H1 (cell line): Measurements from ENCODE around the gene MYBPH. TPM values are rescaled to one million over a fixed set of nuclear protein-coding genes. Genes with fewer than 3 reads are reported as not detected.

Experiments
- CHD1 ChIP-seq: IDR thresholded peaks from 2 replicates; pipeline ENCODE4 v1.6.1; 2012; ENCODE audit warnings: low read depth, low read length, improper control_type of control experiment
- CHD2 ChIP-seq: IDR thresholded peaks from 2 replicates; pipeline ENCODE4 v1.6.1; 2012; ENCODE audit warnings: low read length, improper control_type of control experiment
- CHD7 ChIP-seq: fragments of 300-600 bp; sonication (generic); IDR thresholded peaks from 2 replicates; pipeline ENCODE4 v1.7.1; 2012; ENCODE audit warnings: low read length, moderate library complexity, mild to moderate bottlenecking, inconsistent platforms; ENCODE audit not compliant: insufficient replicate concordance
- FOSL1 ChIP-seq: IDR thresholded peaks from 2 replicates; pipeline ENCODE4 v1.6.1; 2011; ENCODE audit warnings: mild to moderate bottlenecking, low read depth, low read length, moderate library complexity; ENCODE audit not compliant: insufficient read depth
- JUN ChIP-seq: IDR thresholded peaks from 2 replicates; pipeline ENCODE4 v1.6.1; 2011; ENCODE audit warnings: low read depth, mild to moderate bottlenecking, improper control_type of control experiment, low read length
- PHF8 ChIP-seq: fragments of 200-600 bp; sonication (generic); conservative IDR thresholded peaks from 2 replicates; pipeline ENCODE4 v1.7.1; 2012; ENCODE audit warnings: low read depth, mild to moderate bottlenecking, inconsistent platforms, low read length, moderate library complexity
- POLR2A ChIP-seq, 2 experiments: IDR thresholded peaks; 1 replicate in 1 of 2; 2 replicates in 1 of 2; pipeline ENCODE4 v1.6.1; 2011; ENCODE audit warnings: low read depth in 2 of 2, low read length in 2 of 2, mild to moderate bottlenecking in 2 of 2; ENCODE audit errors: control extremely low read depth in 1 of 2
- RFX5 ChIP-seq: IDR thresholded peaks from 2 replicates; pipeline ENCODE4 v1.6.1; 2011; ENCODE audit warnings: low read depth, low read length, improper control_type of control experiment, borderline replicate concordance
- RNF2 ChIP-seq: fragments of 200-900, 300-1000 bp; sonication (generic); IDR thresholded peaks from 2 replicates; pipeline ENCODE4 v1.7.1; 2016; ENCODE audit warnings: borderline replicate concordance, low read depth, mild to moderate bottlenecking, antibody characterized with exemption, low read length; ENCODE audit not compliant: poor library complexity, severe bottlenecking; ENCODE audit errors: missing control alignments
- SP4 ChIP-seq: IDR thresholded peaks from 2 replicates; pipeline ENCODE4 v1.6.1; 2012; ENCODE audit warnings: low read length, inconsistent platforms
- polyA plus RNA-seq, 7 experiments: library from polyadenylated mRNA; depleted of rRNA in 3 of 7; stranded (reverse) in 5 of 7; unstranded in 2 of 7; fragments of >200 nt in 5 of 7; fragments of 200-250 nt in 2 of 7; gene quantifications; 1 replicate in 5 of 7; 2 replicates in 1 of 7; 4 replicates in 1 of 7; pipeline versions ENCODE4 v1.2.1 to v1.2.3, GENCODE V29; 2011 to 2013; ENCODE audit warnings: missing spikeins in 2 of 7, mixed read lengths in 2 of 7
- total RNA-seq: library from RNA; stranded (reverse); fragmentation: NEBNext Ultra II Directional; extraction: Animal tissue kit (Norgen Biotek cat#: 25700); gene quantifications from 2 replicates; pipeline ENCODE4 v1.2.1, GENCODE V29; 2021

Gene MYBPH
- total and polyA plus RNA-seq, 2 of the 8 experiments (the other 6 are each of a cell fraction or from before 2014, with no cell fraction given): not detected

GRCh38 chr1:203124011-203124410, 51.6 kb downstream of the MYBPH start (continued):
- TF ChIP-seq RNF2 (no peak), PHF8 (no peak), SP4 (no peak), POLR2A (IDR thresholded peaks at IDR 0.05; ENCODE audit: control extremely low read depth in 1 of 2, low read depth in 2 of 2, low read length in 2 of 2) (no peak), RFX5 (no peak), CHD1 (no peak), FOSL1 (no peak), JUN (no peak), CHD7 (no peak), CHD2 (no peak)
